OCI-LY1 (cell line): Measurements from ENCODE around the gene KCNG3.

Source experiments
- EZH2 ChIP-seq: fragments of 200-600 bp; sonication (generic), shearing (Covaris generic); IDR thresholded peaks from 2 replicates; pipeline ENCODE4 v1.8.0; 2017; ENCODE audit warnings: borderline replicate concordance, mixed run types, mild to moderate bottlenecking, antibody characterized with exemption, low read length, moderate library complexity, mixed read lengths
- TF ChIP-seq, protein P1 (sequence below): fragments of 200-600 bp; sonication (generic), shearing (Covaris generic); IDR thresholded peaks from 2 replicates; pipeline ENCODE4 v1.5.1; 2017; ENCODE audit warnings: mild to moderate bottlenecking, antibody characterized with exemption, low read length, moderate library complexity, mixed read lengths

DNA sequence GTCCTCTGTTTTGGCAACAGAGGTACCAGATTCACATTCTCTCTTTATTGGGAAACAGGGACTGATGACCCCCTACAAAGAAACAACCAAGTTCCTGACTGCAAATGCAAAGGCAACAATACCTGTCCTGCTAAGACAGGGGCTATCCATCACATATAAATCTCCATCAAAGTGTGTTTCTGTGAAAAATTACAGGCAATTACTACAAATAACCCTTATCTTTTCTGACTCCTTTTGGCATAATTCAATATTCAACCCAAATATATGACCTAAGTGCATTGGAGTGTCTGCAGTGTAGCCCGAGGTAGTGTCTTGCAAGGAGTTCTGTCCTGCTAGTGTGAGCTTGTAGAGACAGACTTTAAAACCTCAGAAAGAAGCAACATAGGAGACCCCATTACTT lies 35.4 kb downstream of the KCNG3 start:
- TF ChIP-seq, protein P1, sequence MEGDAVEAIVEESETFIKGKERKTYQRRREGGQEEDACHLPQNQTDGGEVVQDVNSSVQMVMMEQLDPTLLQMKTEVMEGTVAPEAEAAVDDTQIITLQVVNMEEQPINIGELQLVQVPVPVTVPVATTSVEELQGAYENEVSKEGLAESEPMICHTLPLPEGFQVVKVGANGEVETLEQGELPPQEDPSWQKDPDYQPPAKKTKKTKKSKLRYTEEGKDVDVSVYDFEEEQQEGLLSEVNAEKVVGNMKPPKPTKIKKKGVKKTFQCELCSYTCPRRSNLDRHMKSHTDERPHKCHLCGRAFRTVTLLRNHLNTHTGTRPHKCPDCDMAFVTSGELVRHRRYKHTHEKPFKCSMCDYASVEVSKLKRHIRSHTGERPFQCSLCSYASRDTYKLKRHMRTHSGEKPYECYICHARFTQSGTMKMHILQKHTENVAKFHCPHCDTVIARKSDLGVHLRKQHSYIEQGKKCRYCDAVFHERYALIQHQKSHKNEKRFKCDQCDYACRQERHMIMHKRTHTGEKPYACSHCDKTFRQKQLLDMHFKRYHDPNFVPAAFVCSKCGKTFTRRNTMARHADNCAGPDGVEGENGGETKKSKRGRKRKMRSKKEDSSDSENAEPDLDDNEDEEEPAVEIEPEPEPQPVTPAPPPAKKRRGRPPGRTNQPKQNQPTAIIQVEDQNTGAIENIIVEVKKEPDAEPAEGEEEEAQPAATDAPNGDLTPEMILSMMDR: no peak
- no peak for TF ChIP-seq EZH2
